EL (cell line): ENCODE results near the gene NDUFAB1.
A peak's percentile ranks its signal among the peaks of the same experiment; 100 is the strongest.
"Not testable (repeated sequence)": the region's sequence is repeated elsewhere in the genome, so short reads cannot be mapped to it uniquely, and the experiment has no call there.

Source experiments
- DNase-seq: peaks from one replicate; pipeline ENCODE4 v3.0.0-alpha.2; 2016

Gene NDUFAB1

GRCh38 chr16:23595951-23596720, at the start of gene NDUFAB1:
Gene NDUFAB1, minus strand, starts transcription at chr16:23596316. Its CDS starts 26 bp downstream, at chr16:23596290.
- peak; percentile 87 for DNase-seq

GRCh38 chr16:23642246-23642774, 46.2 kb upstream of the NDUFAB1 start:
- no peak for DNase-seq

GRCh38 chr16:23640931-23641765, 45.0 kb upstream of the NDUFAB1 start, which contains the start of the genes DCTN5 and PALB2:
Gene DCTN5, plus strand, starts transcription at chr16:23641466. Its CDS starts 77 bp downstream, at chr16:23641543.
Gene PALB2, minus strand, starts transcription at chr16:23641310. Its CDS starts 153 bp downstream, at chr16:23641157.
- DNase-seq: peak; percentile 95

GRCh38 chr16:23640615-23640930, 44.5 kb upstream of the NDUFAB1 start:
- no peak for DNase-seq

- DNase-seq: no peak
Observed at GRCh38 chr16:23635958-23636357, 39.8 kb upstream of the NDUFAB1 start.

GRCh38 chr16:23634461-23635036, 38.4 kb upstream of the NDUFAB1 start:
- DNase-seq: no peak

- not testable (repeated sequence) for DNase-seq
Observed at GRCh38 chr16:23631874-23632273, 35.8 kb upstream of the NDUFAB1 start.

- no peak for DNase-seq
Observed at GRCh38 chr16:23629516-23629915, 33.4 kb upstream of the NDUFAB1 start.

- DNase-seq: no peak
Observed at GRCh38 chr16:23624092-23624491, 28.0 kb upstream of the NDUFAB1 start.

GRCh38 chr16:23615805-23616204, 19.7 kb upstream of the NDUFAB1 start:
- no peak for DNase-seq

GRCh38 chr16:23611936-23612335, 15.8 kb upstream of the NDUFAB1 start:
- DNase-seq: no peak

GRCh38 chr16:23610905-23611304, 14.8 kb upstream of the NDUFAB1 start:
- DNase-seq: not testable (repeated sequence)

GRCh38 chr16:23609929-23610328, 13.8 kb upstream of the NDUFAB1 start:
- DNase-seq: no peak

- DNase-seq: peak; percentile 75
Observed at GRCh38 chr16:23608194-23608593, 12.1 kb upstream of the NDUFAB1 start.

GRCh38 chr16:23607726-23608125, 11.6 kb upstream of the NDUFAB1 start:
- DNase-seq: peak; percentile 59

GRCh38 chr16:23597003-23597756, 1.1 kb upstream of the NDUFAB1 start:
- peak; percentile 30 for DNase-seq

- no peak for DNase-seq
Observed at GRCh38 chr16:23595246-23595950, 718 bp downstream of the NDUFAB1 start.

- DNase-seq: no peak
Observed at GRCh38 chr16:23594186-23594585, 1.9 kb downstream of the NDUFAB1 start.

GRCh38 chr16:23590181-23590580, 5.9 kb downstream of the NDUFAB1 start:
- no peak for DNase-seq

GRCh38 chr16:23587726-23588125, 8.4 kb downstream of the NDUFAB1 start:
- peak; percentile 98 for DNase-seq

- no peak for DNase-seq
Observed at GRCh38 chr16:23584186-23585076, 11.7 kb downstream of the NDUFAB1 start.
